ENCODE measurements around the gene DUSP7.

The DUSP7 gene

GRCh38 chr3:52064561-52064960 is 8.2 kb upstream of the DUSP7 start:
- no peaks in the 10 kb centered on the region for H3K9me3 Mint-ChIP-seq
- H3K4me3 Mint-ChIP-seq: no peak overlapping the region
- no peaks in the 10 kb centered on the region for H3K4me1 Mint-ChIP-seq (ENCODE audit: low read depth)
- H3K27ac Mint-ChIP-seq: no peak overlapping the region
- no peaks in the 10 kb centered on the region for H3K27me3 Mint-ChIP-seq
- no peaks in the 10 kb centered on the region for H3K36me3 Mint-ChIP-seq (ENCODE audit: low read depth)

GRCh38 chr3:52063026-52063723 is 6.8 kb upstream of the DUSP7 start:
- H3K27ac Mint-ChIP-seq: no peak overlapping the region
- H3K4me3 Mint-ChIP-seq: no peak overlapping the region
- H3K4me1 Mint-ChIP-seq (ENCODE audit: low read depth): no peaks in the 10 kb centered on the region
- no peaks in the 10 kb centered on the region for H3K9me3 Mint-ChIP-seq
- H3K27me3 Mint-ChIP-seq: no peaks in the 10 kb centered on the region
- H3K36me3 Mint-ChIP-seq (ENCODE audit: low read depth): no peaks in the 10 kb centered on the region

GRCh38 chr3:52062505-52062904 is 6.1 kb upstream of the DUSP7 start:
- H3K4me3 Mint-ChIP-seq: no peak overlapping the region
- H3K9me3 Mint-ChIP-seq: no peaks in the 10 kb centered on the region
- no peaks in the 10 kb centered on the region for H3K27me3 Mint-ChIP-seq
- no peaks in the 10 kb centered on the region for H3K36me3 Mint-ChIP-seq (ENCODE audit: low read depth)
- peaks cover 5% of the 10 kb centered on the region for H3K4me1 Mint-ChIP-seq (ENCODE audit: low read depth)
- no peak overlapping the region for H3K27ac Mint-ChIP-seq

- Mint-ChIP-seq H3K9me3 (no peaks in the 10 kb centered on the region), H3K36me3 (ENCODE audit: low read depth) (no peaks in the 10 kb centered on the region), H3K4me1 (ENCODE audit: low read depth) (peaks cover 9% of the 10 kb centered on the region), H3K4me3 (no peak overlapping the region), H3K27ac (no peak overlapping the region), H3K27me3 (no peaks in the 10 kb centered on the region)
Measured at GRCh38 chr3:52061121-52061910, 4.9 kb upstream of the DUSP7 start.

- Mint-ChIP-seq H3K9me3 (no peaks in the 10 kb centered on the region), H3K36me3 (ENCODE audit: low read depth) (no peaks in the 10 kb centered on the region), H3K4me3 (no peak overlapping the region), H3K4me1 (ENCODE audit: low read depth) (peaks cover 9% of the 10 kb centered on the region), H3K27ac (no peak overlapping the region), H3K27me3 (no peaks in the 10 kb centered on the region)
Measured at GRCh38 chr3:52059781-52060180, 3.4 kb upstream of the DUSP7 start.

GRCh38 chr3:52057812-52058495 is 1.6 kb upstream of the DUSP7 start:
- H3K27me3 Mint-ChIP-seq: no peaks in the 10 kb centered on the region
- H3K36me3 Mint-ChIP-seq (ENCODE audit: low read depth): peaks cover 10% of the 10 kb centered on the region
- peak overlapping the region; percentile 39 for H3K4me3 Mint-ChIP-seq
- no peak overlapping the region for H3K27ac Mint-ChIP-seq
- no peaks in the 10 kb centered on the region for H3K9me3 Mint-ChIP-seq
- H3K4me1 Mint-ChIP-seq (ENCODE audit: low read depth): peaks cover 27% of the 10 kb centered on the region

GRCh38 chr3:52056968-52057811 is 819 bp upstream of the DUSP7 start:
- H3K4me3 Mint-ChIP-seq: peak overlapping the region; percentile 89
- peak overlapping the region; percentile 95 for H3K27ac Mint-ChIP-seq
- H3K4me1 Mint-ChIP-seq (ENCODE audit: low read depth): peaks cover 35% of the 10 kb centered on the region

GRCh38 chr3:52055537-52056351 is 627 bp downstream of the DUSP7 start:
- peaks cover 48% of the 10 kb centered on the region for H3K4me1 Mint-ChIP-seq (ENCODE audit: low read depth)
- H3K27me3 Mint-ChIP-seq: no peaks in the 10 kb centered on the region
- peaks cover 13% of the 10 kb centered on the region for H3K36me3 Mint-ChIP-seq (ENCODE audit: low read depth)
- H3K4me3 Mint-ChIP-seq: peak overlapping the region; percentile 88
- no peaks in the 10 kb centered on the region for H3K9me3 Mint-ChIP-seq
- H3K27ac Mint-ChIP-seq: peak overlapping the region; percentile 88

More at GRCh38 chr3:52056968-52057811, 819 bp upstream of the DUSP7 start:
- no peaks in the 10 kb centered on the region for H3K27me3 Mint-ChIP-seq
- H3K9me3 Mint-ChIP-seq: no peaks in the 10 kb centered on the region
- peaks cover 10% of the 10 kb centered on the region for H3K36me3 Mint-ChIP-seq (ENCODE audit: low read depth)

GRCh38 chr3:52054661-52055511 is 1.5 kb downstream of the DUSP7 start:
- Mint-ChIP-seq H3K4me1 (ENCODE audit: low read depth) (peaks cover 56% of the 10 kb centered on the region), H3K4me3 (peak overlapping the region; percentile 88), H3K27ac (peak overlapping the region; percentile 83), H3K36me3 (ENCODE audit: low read depth) (peaks cover 16% of the 10 kb centered on the region), H3K9me3 (no peaks in the 10 kb centered on the region), H3K27me3 (no peaks in the 10 kb centered on the region)

- H3K36me3 Mint-ChIP-seq (ENCODE audit: low read depth): peaks cover 16% of the 10 kb centered on the region
Measured at GRCh38 chr3:52053307-52054304, 2.8 kb downstream of the DUSP7 start.

GRCh38 chr3:52052831-52053306 is 3.5 kb downstream of the DUSP7 start:
- Mint-ChIP-seq H3K9me3 (no peaks in the 10 kb centered on the region), H3K27ac (peak overlapping the region; percentile 77), H3K36me3 (ENCODE audit: low read depth) (peaks cover 16% of the 10 kb centered on the region), H3K4me1 (ENCODE audit: low read depth) (peaks cover 56% of the 10 kb centered on the region), H3K27me3 (no peaks in the 10 kb centered on the region), H3K4me3 (peak overlapping the region; percentile 88)

More at GRCh38 chr3:52053307-52054304, 2.8 kb downstream of the DUSP7 start:
- Mint-ChIP-seq H3K4me3 (peak overlapping the region; percentile 88), H3K9me3 (no peaks in the 10 kb centered on the region), H3K27ac (peak overlapping the region; percentile 77), H3K27me3 (no peaks in the 10 kb centered on the region), H3K4me1 (ENCODE audit: low read depth) (peaks cover 57% of the 10 kb centered on the region)

- H3K4me3 Mint-ChIP-seq: no peak overlapping the region
- H3K36me3 Mint-ChIP-seq (ENCODE audit: low read depth): peaks cover 16% of the 10 kb centered on the region
- no peaks in the 10 kb centered on the region for H3K27me3 Mint-ChIP-seq
- peaks cover 48% of the 10 kb centered on the region for H3K4me1 Mint-ChIP-seq (ENCODE audit: low read depth)
- no peaks in the 10 kb centered on the region for H3K9me3 Mint-ChIP-seq
- H3K27ac Mint-ChIP-seq: peak overlapping the region; percentile 83
Measured at GRCh38 chr3:52051444-52051843, 4.9 kb downstream of the DUSP7 start.

Data from stimulated activated naive CD8-positive, alpha-beta T cell treated with anti-CD3 and anti-CD28 coated beads, Interleukin-15, Interleukin-2, amounts not matched to agents 100 ng/mL and 50 ng/mL, for 24 hours (primary cell).